ENCODE measurements around the gene LHX2. TPM values are rescaled to one million over a fixed set of nuclear protein-coding genes. Genes with fewer than 3 reads are reported as not detected.

LHX2 gene
- total and polyA plus RNA-seq, 2 of the 4 experiments (the other 2 are of a cell fraction): not detected

GRCh38 chr9:124021385-124021769, 9.8 kb downstream of the LHX2 start:
- no peak overlapping the region for H2AK9ac ChIP-seq (replicated peaks; ENCODE audit: low read depth, low read length, poor library complexity)
- no peaks in the 10 kb centered on the region for H3K79me1 ChIP-seq (ENCODE audit: low read depth in 1 of 2, low read length in 2 of 2)
- ATAC-seq (ENCODE audit: low read depth): no peak
- H3K4me1 ChIP-seq (ENCODE audit: control insufficient read depth, insufficient read depth, low read length): no peaks in the 10 kb centered on the region; the same call in 1 of the 2 replicates
- H2AFZ ChIP-seq (replicated peaks; ENCODE audit: low read length, poor library complexity): no peak overlapping the region
- H3K9ac ChIP-seq (ENCODE audit: low read depth, low read length): no peak overlapping the region
- H3K14ac ChIP-seq (replicated peaks; ENCODE audit: low read depth, low read length): no peak overlapping the region
- H3K9me3 ChIP-seq (ENCODE audit: control insufficient read depth, insufficient read depth, low read length): peaks cover 10% of the 10 kb centered on the region
- no peak overlapping the region for H4K8ac ChIP-seq (ENCODE audit: low read depth in 2 of 2, low read length in 2 of 2)
- no peak for DNase-seq
- no TSS peak for BruUV-seq (replicated peaks)
- no peak overlapping the region for H3K4ac ChIP-seq (ENCODE audit: low read depth, low read length)
- no peak overlapping the region for H2BK5ac ChIP-seq (ENCODE audit: low read depth, low read length, poor library complexity, severe bottlenecking)
- intact Hi-C loops (cut with micrococcal nuclease) (no loop called here), dilution Hi-C loops (cut with HindIII; ENCODE audit: low sequenced_read_pairs, unreplicated experiment) (no loop called here), in situ Hi-C loops (cut with MboI; ENCODE audit: low sequenced_read_pairs) (no loop called here)
- CTCF ChIA-PET: no interaction called here
- no peak overlapping the region for H2AK5ac ChIP-seq (ENCODE audit: low read depth, low read length)
- POLR2A ChIA-PET (ENCODE audit: unreplicated experiment): no interaction called here
- H3K56ac ChIP-seq (ENCODE audit: extremely low read depth, insufficient read depth, low read length): no peak overlapping the region
- H3K18ac ChIP-seq (ENCODE audit: low read depth, low read length): no peak overlapping the region
- H2BK20ac ChIP-seq (ENCODE audit: low read depth, low read length): no peak overlapping the region
- no peaks in the 10 kb centered on the region for H3K36me3 ChIP-seq (ENCODE audit: control insufficient read depth, insufficient read depth, low read length)
- 0 out of 2 replicates have a peak, but pooled peaks cover 2% of the 10 kb centered on the region for H3K9me1 ChIP-seq (ENCODE audit: insufficient read depth, low read length)
- H3K4me3 ChIP-seq (ENCODE audit: insufficient read depth, low read depth, low read length): no peak overlapping the region
- no peak overlapping the region for H2BK15ac ChIP-seq (ENCODE audit: low read depth, low read length)
- peaks cover 10% of the 10 kb centered on the region; the same call in 1 of the 2 replicates for H4K20me1 ChIP-seq (ENCODE audit: insufficient read depth, low read length)
- H4K5ac ChIP-seq (ENCODE audit: low read depth, low read length): no peak overlapping the region
- peaks cover 86% of the 10 kb centered on the region for H3K27me3 ChIP-seq (ENCODE audit: control insufficient read depth, insufficient read depth, low read length)
- H3K23ac ChIP-seq (ENCODE audit: low read depth, low read length): no peak overlapping the region
- WGBS, 2 experiments (ENCODE audit: extremely low coverage in 2 of 2, insufficient read length in 1 of 2): no CpG with 5 or more reads among the region's 5 CpGs
- H4K91ac ChIP-seq (ENCODE audit: insufficient read depth, low read depth, low read length): no peak overlapping the region
- no peak overlapping the region for H2BK120ac ChIP-seq (ENCODE audit: low read depth, low read length)
- H3K27ac ChIP-seq (ENCODE audit: insufficient read depth, low read length): no peak overlapping the region
- TF ChIP-seq USF2 (IDR thresholded peaks at IDR 0.05; ENCODE audit: low read depth, low read length) (no peak), RAD21 (IDR thresholded peaks at IDR 0.05; ENCODE audit: low read length) (no peak), MAZ (IDR thresholded peaks at IDR 0.05; ENCODE audit: borderline replicate concordance, low read depth, low read length) (no peak), MAFK (IDR thresholded peaks at IDR 0.05; ENCODE audit: low read depth, low read length) (no peak), FOS (IDR thresholded peaks at IDR 0.05; ENCODE audit: low read depth, low read length) (no peak), CHD1 (IDR thresholded peaks at IDR 0.05; ENCODE audit: low read depth, low read length) (no peak), POLR2A (IDR thresholded peaks at IDR 0.05; ENCODE audit: low read depth, low read length) (no peak)
- H3K4me2 ChIP-seq (ENCODE audit: low read depth, low read length): no peak overlapping the region
